ENCODE measurements around the gene MCL1. TPM values are rescaled to one million over a fixed set of nuclear protein-coding genes. Genes with fewer than 3 reads are reported as not detected.

The MCL1 gene
- polyA plus RNA-seq, 2 of the 4 experiments (the other 2 are of a cell fraction): 80.0 to 202 TPM

DNA sequence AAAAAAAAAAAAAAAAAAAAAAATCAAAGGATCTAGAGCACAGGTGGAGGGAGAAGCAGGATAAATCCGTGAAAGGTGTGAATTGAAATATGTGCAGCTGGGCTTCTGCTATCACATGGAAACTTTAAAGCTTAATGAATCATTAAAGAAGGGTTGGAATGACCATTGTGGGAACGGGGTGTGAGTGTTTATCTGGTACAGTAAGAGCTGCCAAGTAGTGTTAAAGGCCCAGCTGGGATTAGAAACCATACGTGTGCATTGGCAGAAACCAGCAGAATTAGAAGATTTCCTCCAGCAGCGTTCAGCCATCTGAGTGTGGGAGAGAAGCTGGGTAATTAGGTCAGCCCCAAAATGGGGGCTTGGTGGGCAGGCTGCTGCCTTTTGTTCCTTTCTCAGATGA, 50.4 kb downstream of the MCL1 start:
- FAIRE-seq: no peak

GRCh38 chr1:150528196-150528595, 51.2 kb downstream of the MCL1 start:
- TF ChIP-seq MAX (IDR thresholded peaks at IDR 0.05) (no peak), CBX2 (IDR thresholded peaks at IDR 0.05; ENCODE audit: borderline replicate concordance, low read depth) (no peak), MAFK (IDR thresholded peaks at IDR 0.05; ENCODE audit: partially characterized antibody) (no peak), TFCP2L1 (CRISPR knock-in tag; IDR thresholded peaks at IDR 0.05) (no peak), SMC3 (IDR thresholded peaks at IDR 0.05) (no peak), MAZ (IDR thresholded peaks at IDR 0.05; ENCODE audit: borderline replicate concordance, low read depth, low read length) (no peak), SREBF2 (IDR thresholded peaks at IDR 0.05) (no peak), RFX5 (IDR thresholded peaks at IDR 0.05) (no peak), ZFP36 (IDR thresholded peaks at IDR 0.05; ENCODE audit: borderline replicate concordance, partially characterized antibody) (no peak), ZNF302 (CRISPR knock-in tag; IDR thresholded peaks at IDR 0.05) (no peak), HOXA7 (CRISPR knock-in tag; IDR thresholded peaks at IDR 0.05) (no peak), RCOR1 (IDR thresholded peaks at IDR 0.05; ENCODE audit: low read depth, low read length) (no peak), ATOH8 (CRISPR knock-in tag; IDR thresholded peaks at IDR 0.05; ENCODE audit: low read depth) (no peak), KDM5A (IDR thresholded peaks at IDR 0.05) (no peak), HOXB13 (CRISPR knock-in tag; IDR thresholded peaks at IDR 0.05; ENCODE audit: low read depth) (no peak), RARB (CRISPR knock-in tag; IDR thresholded peaks at IDR 0.05) (no peak), EHF (CRISPR knock-in tag; IDR thresholded peaks at IDR 0.05) (no peak)
- TF ChIP-seq, protein P1, sequence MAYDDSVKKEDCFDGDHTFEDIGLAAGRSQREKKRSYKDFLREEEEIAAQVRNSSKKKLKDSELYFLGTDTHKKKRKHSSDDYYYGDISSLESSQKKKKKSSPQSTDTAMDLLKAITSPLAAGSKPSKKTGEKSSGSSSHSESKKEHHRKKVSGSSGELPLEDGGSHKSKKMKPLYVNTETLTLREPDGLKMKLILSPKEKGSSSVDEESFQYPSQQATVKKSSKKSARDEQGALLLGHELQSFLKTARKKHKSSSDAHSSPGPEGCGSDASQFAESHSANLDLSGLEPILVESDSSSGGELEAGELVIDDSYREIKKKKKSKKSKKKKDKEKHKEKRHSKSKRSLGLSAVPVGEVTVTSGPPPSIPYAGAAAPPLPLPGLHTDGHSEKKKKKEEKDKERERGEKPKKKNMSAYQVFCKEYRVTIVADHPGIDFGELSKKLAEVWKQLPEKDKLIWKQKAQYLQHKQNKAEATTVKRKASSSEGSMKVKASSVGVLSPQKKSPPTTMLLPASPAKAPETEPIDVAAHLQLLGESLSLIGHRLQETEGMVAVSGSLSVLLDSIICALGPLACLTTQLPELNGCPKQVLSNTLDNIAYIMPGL (CRISPR knock-in tag; IDR thresholded peaks at IDR 0.05; ENCODE audit: borderline replicate concordance): no peak
- Histone ChIP-seq H3K4me1 (peaks cover 16% of the 10 kb centered on the region; the same call in 2 of the 3 replicates), H3K4me3 (no peak overlapping the region), H3K4me2 (no peak overlapping the region), H3K9me3 (no peaks in the 10 kb centered on the region), H3K27ac (no peak overlapping the region)
- no peak for FAIRE-seq
- ChIA-PET CTCF (interaction anchor here (1.3 to 1.6 kb wide), 3 partner anchors 9 to 65 kb away, joined by 3 to 5 read pairs (median 4); no protein-coding TSS in a partner anchor), POLR2A (no interaction called here)
- DNase-seq (ENCODE audit: low read depth in 1 of 2, low spot score in 1 of 2): no peak
- WGBS (ENCODE audit: missing lambda C conversion rate): 74% methylated on average over 1 of the region's 1 CpG
- no peak for ATAC-seq

More for the DNA sequence above, 50.4 kb downstream of the MCL1 start:
- ATAC-seq: no peak
- POLR2A ChIA-PET: interaction anchor here (0.6 to 1.1 kb wide), 2 partner anchors 31 to 35 kb away, joined by 3 to 5 read pairs; no protein-coding TSS in a partner anchor
- Histone ChIP-seq H3K4me2 (no peak overlapping the region), H3K4me1 (peaks cover 16% of the 10 kb centered on the region; the same call in 2 of the 3 replicates), H3K27ac (peak overlapping the region in 1 of 2 experiments; percentile 37; a peak in 1 of 6 replicates), H3K4me3 (no peak overlapping the region), H3K9me3 (no peaks in the 10 kb centered on the region)
- no peak for DNase-seq (ENCODE audit: low read depth in 1 of 2, low spot score in 1 of 2)
- CTCF ChIA-PET: interaction anchor here (0.9 to 7.3 kb wide), 6 partner anchors 9 to 99 kb away, joined by 3 to 114 read pairs (median 4); partner anchors contain the start of genes ECM1 and FALEC
- 44% methylated on average over 4 of the region's 4 CpGs for WGBS (ENCODE audit: missing lambda C conversion rate)
- TF ChIP-seq JUNB (IDR thresholded peaks at IDR 0.05) (no peak), HDAC2 (IDR thresholded peaks at IDR 0.05) (no peak), SREBF2 (IDR thresholded peaks at IDR 0.05) (no peak), CHD2 (IDR thresholded peaks at IDR 0.05; ENCODE audit: low read length, partially characterized antibody) (no peak), POLR2AphosphoS2 (conservative IDR thresholded peaks at IDR 0.05; ENCODE audit: low read length) (no peak), CHD4 (IDR thresholded peaks at IDR 0.05; ENCODE audit: borderline replicate concordance) (no peak), TFCP2L1 (CRISPR knock-in tag; IDR thresholded peaks at IDR 0.05) (no peak), ZC3H11A (IDR thresholded peaks at IDR 0.05) (no peak), EP300 (IDR thresholded peaks at IDR 0.05) (no peak), CBX2 (IDR thresholded peaks at IDR 0.05; ENCODE audit: borderline replicate concordance, low read depth) (no peak), KDM5A (IDR thresholded peaks at IDR 0.05) (no peak), EHF (CRISPR knock-in tag; IDR thresholded peaks at IDR 0.05) (no peak), RARB (CRISPR knock-in tag; IDR thresholded peaks at IDR 0.05) (no peak), HES2 (IDR thresholded peaks at IDR 0.05) (no peak), HOXB13 (CRISPR knock-in tag; IDR thresholded peaks at IDR 0.05; ENCODE audit: low read depth) (no peak)
- TF ChIP-seq, protein P2, sequence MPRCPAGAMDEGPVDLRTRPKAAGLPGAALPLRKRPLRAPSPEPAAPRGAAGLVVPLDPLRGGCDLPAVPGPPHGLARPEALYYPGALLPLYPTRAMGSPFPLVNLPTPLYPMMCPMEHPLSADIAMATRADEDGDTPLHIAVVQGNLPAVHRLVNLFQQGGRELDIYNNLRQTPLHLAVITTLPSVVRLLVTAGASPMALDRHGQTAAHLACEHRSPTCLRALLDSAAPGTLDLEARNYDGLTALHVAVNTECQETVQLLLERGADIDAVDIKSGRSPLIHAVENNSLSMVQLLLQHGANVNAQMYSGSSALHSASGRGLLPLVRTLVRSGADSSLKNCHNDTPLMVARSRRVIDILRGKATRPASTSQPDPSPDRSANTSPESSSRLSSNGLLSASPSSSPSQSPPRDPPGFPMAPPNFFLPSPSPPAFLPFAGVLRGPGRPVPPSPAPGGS (IDR thresholded peaks at IDR 0.05): no peak
- TF ChIP-seq, protein P3, sequence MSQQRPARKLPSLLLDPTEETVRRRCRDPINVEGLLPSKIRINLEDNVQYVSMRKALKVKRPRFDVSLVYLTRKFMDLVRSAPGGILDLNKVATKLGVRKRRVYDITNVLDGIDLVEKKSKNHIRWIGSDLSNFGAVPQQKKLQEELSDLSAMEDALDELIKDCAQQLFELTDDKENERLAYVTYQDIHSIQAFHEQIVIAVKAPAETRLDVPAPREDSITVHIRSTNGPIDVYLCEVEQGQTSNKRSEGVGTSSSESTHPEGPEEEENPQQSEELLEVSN (IDR thresholded peaks at IDR 0.05; ENCODE audit: borderline replicate concordance, low read depth): no peak
- TF ChIP-seq, protein P1 (CRISPR knock-in tag; IDR thresholded peaks at IDR 0.05; ENCODE audit: borderline replicate concordance): no peak
- TF ChIP-seq, protein P4, sequence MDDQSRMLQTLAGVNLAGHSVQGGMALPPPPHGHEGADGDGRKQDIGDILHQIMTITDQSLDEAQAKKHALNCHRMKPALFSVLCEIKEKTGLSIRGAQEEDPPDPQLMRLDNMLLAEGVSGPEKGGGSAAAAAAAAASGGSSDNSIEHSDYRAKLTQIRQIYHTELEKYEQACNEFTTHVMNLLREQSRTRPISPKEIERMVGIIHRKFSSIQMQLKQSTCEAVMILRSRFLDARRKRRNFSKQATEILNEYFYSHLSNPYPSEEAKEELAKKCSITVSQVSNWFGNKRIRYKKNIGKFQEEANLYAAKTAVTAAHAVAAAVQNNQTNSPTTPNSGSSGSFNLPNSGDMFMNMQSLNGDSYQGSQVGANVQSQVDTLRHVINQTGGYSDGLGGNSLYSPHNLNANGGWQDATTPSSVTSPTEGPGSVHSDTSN (IDR thresholded peaks at IDR 0.05): no peak

All from A549 (cell line).